Skin epidermis (tissue), 12 donors: ENCODE results near the gene C6orf132.
"Not testable (repeated sequence)": the region's sequence is repeated elsewhere in the genome, so short reads cannot be mapped to it uniquely, and the experiment has no call there.

Source experiments
- H3K27ac ChIP-seq, 21 experiments: fragments of 200-600 bp; sonication (generic) in 11 of 21; one replicate each; pipeline ENCODE4 v1.5.0; 2020; ENCODE audit warnings: mild to moderate bottlenecking in 3 of 21, inconsistent platforms in 2 of 21, moderate library complexity in 2 of 21
- H3K4me3 ChIP-seq, 7 experiments: fragments of 200-600 bp; sonication (generic) in 2 of 7; one replicate each; pipeline ENCODE4 v1.5.0; 2020; ENCODE audit warnings: inconsistent platforms in 2 of 7, mild to moderate bottlenecking in 2 of 7, moderate library complexity in 1 of 7

C6orf132 gene

DNA sequence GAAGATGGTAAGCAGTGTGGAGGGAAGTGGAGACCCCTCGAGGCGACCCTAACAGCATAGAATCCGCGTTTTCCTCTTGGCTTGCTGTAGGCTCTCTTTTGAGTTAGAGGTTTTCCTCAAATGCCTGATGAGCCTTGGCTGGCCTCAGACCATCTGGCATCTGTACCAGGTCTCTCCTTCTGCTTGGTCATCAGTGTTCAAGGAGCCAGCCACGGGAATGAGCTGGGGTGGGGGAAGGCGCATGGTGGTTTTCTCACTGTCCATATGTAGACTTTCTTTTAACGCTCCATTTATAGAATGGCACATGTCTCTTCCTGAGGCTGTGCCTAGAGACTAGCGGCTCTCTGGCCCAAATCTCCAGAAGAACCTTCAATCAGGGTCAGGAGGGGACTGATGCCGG lies 22.6 kb upstream of the C6orf132 start:
- H3K4me3 ChIP-seq = no peak overlapping the region
- H3K27ac ChIP-seq = no peak overlapping the region

DNA sequence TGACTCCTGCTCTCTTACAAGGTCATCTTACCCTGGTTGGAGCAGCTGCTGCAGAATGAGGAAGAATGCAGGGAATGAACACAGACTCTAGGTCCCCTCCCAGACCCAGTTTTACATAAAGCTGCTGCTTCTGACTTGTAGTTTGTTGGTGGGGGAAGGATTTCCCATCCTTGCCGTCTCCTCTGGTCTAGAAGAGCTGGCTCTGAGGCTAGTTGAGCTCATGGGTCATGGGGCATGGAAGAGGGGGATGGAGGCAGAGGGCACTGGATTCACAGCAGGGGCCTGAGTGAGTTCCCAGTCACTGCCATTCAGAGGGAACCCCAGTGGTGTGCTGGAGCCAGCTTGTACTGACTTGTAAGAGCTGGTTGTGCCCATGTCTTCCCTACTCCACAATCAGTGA lies 21.6 kb upstream of the C6orf132 start:
- Histone ChIP-seq H3K4me3 (no peak overlapping the region), H3K27ac (no peak overlapping the region)

- no peak overlapping the region for H3K4me3 ChIP-seq
- no peak overlapping the region for H3K27ac ChIP-seq
Observed at GRCh38 chr6:42162812-42163211, 20.4 kb upstream of the C6orf132 start.

DNA sequence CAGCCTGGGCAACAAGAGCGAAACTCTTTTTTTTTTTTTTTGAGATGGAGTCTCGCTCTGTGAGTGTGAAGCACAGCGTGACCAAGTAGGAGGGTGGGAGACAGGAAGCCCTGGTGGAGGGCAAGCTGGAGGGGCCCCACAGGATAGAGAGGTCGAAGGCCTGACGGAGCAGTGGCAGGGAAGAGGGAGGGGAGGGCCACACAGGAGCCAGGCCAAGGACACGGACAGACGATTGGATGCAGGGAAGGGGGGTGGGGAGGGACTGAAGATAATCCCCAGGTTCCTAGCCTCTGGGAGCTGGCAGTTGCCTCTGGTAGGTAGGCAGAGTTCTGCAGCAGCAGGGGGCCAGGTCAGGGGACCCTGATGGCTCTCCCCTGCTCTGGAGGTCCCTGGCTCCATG lies 20.0 kb upstream of the C6orf132 start:
- Histone ChIP-seq H3K4me3 (no peak overlapping the region), H3K27ac (no peak overlapping the region)

GRCh38 chr6:42159431-42160024 lies 17.1 kb upstream of the C6orf132 start:
- Histone ChIP-seq H3K4me3 (no peak overlapping the region), H3K27ac (peak overlapping the region in 4 of 21 experiments; percentile 10 to 61 (median 40))

DNA sequence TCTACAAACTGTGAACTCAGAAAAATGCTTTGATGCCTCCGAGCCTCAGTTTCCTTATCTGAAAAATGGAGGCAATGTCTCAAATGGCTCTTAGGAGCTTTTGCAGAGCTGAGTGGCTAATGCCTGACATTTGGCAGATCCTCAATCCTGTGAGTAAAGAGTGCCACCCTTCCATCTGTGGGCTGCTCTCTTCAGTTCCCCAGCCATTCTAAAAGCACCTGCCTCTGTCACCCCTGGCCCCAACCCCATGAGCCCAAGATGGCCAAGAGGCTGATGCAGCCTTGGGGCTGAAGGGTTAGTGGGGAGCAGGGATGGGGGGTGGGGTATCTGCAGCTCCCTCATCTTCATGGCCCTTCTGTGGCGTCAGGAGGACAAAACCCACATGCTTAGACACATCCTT lies 16.2 kb upstream of the C6orf132 start:
- H3K27ac ChIP-seq = peak overlapping the region in 5 of 21 experiments; percentile 10 to 61 (median 42)

DNA sequence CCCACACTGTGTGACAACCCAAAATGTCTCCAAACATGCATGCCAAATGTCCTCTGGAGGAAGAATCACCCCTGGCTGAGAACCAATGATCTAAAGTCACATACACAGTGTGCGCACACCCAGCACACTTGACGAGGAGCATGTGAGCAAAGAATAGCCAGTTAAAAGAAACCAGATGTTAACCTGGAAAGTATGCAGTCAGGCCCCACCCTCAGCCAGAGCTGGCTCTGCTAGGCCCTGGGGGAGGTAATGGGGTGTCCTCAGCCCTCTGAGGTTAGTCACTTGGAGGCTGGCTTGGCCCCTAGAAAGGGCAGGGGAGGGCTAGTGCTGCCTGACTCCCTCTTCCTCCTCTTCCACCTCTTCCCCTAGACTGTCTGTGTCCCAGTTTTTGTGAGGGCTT lies 15.6 kb upstream of the C6orf132 start:
- H3K4me3 ChIP-seq = no peak overlapping the region
- peak overlapping the region in 8 of 21 experiments; percentile 10 to 61 (median 34) for H3K27ac ChIP-seq

More for the DNA sequence above, 16.2 kb upstream of the C6orf132 start:
- no peak overlapping the region for H3K4me3 ChIP-seq

- H3K27ac ChIP-seq = no peak overlapping the region
- no peak overlapping the region for H3K4me3 ChIP-seq
Observed at GRCh38 chr6:42156638-42157037, 14.2 kb upstream of the C6orf132 start.

DNA sequence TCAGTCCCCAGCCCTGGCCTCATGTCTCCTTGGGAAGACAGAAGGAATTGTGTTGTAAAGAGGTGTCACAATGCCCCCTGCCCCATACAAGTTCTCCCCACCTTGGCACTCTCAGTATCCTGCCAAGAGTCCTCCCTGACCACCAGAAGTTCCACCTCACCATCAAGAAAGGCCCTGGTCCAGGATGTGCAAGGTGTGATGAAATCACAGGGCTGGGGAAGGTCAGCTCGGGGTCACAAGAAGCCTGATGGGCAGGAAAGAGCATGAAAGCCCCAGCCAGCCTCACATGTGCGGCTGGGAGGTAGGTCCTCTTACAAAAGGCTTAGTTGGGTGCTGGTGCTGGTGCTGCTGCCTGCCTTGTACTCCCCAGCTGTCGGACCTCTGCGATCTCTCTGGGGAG lies 12.9 kb upstream of the C6orf132 start:
- Histone ChIP-seq H3K4me3 (no peak overlapping the region), H3K27ac (no peak overlapping the region)

GRCh38 chr6:42154461-42155209 lies 12.2 kb upstream of the C6orf132 start:
- Histone ChIP-seq H3K4me3 (no peak overlapping the region), H3K27ac (peak overlapping the region in 1 of 21 experiments; percentile 31)

DNA sequence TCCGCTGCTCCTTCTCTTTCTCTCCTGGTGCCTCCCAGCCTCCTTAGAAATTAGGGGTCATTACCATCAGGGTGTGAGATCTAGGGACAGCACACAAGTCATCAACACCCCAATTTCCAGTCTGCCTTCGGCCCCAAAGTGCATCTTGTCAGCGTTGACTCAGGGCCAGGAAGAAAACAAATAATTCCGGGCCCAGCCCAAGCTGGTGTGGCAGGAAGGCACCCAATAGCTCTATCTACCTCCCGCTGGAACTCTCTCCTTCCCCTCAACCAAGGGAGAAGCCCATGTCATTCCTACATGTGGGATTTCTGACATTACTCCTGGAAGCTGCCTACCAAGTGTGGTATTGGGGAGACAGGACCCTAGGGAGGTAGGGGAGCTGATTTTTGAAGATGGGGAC lies 11.5 kb upstream of the C6orf132 start:
- no peak overlapping the region for H3K4me3 ChIP-seq
- peak overlapping the region in 2 of 21 experiments; percentile 31 to 49 for H3K27ac ChIP-seq

DNA sequence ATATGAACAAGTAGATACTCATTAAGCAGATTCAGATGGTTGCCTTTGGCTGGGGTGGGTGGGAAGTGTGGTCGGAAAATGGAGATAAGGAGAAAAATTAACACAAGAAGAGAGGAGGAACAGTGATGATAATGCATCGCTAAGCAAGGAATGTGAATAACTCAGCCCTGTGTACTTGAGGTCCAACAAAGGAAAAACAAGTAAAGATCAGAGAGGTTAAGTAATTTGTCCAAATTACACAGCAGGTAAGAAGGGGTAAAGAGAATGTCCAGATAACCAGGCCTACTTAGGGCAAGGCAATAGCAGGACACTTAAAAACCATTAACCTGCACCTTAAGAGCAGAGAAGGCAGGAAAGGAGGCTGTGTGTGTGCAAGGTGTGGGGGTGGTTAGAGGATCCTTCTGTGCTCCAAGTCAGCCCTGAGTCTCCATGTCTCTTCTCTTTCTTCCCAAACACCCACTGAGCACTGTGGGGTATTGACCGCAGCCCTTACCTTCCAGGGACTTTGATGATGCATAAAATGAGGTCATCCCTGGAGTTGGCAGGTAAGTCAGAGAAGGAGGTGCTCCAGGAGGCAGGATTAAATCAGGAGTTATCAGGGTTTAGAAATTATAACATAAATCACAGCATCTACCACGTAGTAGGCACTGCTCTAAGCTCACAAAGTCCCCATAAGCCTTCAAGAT lies 10.3 kb upstream of the C6orf132 start:
- H3K27ac ChIP-seq, H3K4me3 ChIP-seq: not testable (repeated sequence)

DNA sequence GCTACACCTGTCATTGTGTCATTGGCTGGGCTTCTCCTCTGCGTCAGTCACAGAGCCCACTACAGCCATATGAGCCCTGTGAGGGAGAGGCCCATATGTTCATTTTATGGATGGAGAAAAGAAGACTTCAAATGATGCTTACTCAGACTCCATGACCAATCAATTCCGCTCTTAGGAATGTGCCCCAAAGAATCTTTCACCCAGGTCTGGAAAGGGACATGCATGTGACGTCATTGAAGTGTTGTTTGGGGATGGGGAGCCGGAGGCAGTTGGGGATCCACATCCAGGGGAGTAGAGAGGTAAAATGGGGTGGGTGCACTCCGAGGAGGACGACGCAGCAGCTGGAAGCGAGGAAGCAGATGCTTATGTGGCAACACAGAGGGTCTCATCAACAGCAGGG lies 9.6 kb upstream of the C6orf132 start:
- no peak overlapping the region for H3K27ac ChIP-seq
- no peak overlapping the region for H3K4me3 ChIP-seq

DNA sequence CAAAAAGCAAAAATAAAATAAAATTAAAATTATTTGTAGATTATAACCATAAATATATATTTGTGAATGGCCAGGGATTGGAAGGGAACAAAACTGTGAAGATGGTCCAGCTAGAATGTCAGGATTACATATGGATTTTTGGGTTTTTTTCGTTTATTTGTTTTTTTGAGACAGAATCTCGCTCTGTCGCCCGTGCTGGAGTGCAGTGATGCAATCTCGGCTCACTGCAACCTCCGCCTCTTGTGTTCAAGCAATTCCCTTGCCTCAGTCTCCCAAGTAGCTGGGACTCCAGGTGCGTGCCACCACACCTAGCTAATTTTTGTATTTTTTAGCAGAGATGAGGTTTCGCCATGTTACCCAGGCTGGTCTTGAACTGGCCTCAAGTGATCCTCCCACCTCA lies 7.8 kb upstream of the C6orf132 start:
- no peak overlapping the region for H3K4me3 ChIP-seq
- H3K27ac ChIP-seq = no peak overlapping the region

DNA sequence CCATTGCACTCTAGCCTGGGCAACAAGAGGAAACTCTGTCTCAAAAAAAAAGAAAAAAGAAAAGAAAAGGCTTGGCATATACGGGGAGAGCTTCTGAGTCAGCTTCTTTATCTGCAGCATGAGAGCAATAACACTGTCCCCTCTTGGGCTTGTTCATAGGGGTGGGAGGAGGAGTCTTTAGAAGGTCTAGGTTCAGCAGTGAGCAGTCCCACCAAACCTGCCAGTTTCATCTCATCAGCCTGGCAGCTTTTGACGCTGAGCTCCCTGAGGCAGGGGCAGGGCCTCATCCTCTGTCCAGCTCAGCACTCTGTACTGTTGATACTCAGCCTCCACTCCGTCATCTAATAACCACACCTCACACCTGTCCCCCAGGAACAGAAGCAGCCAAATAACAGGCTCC lies 5.6 kb upstream of the C6orf132 start:
- Histone ChIP-seq H3K4me3 (no peak overlapping the region), H3K27ac (no peak overlapping the region)

DNA sequence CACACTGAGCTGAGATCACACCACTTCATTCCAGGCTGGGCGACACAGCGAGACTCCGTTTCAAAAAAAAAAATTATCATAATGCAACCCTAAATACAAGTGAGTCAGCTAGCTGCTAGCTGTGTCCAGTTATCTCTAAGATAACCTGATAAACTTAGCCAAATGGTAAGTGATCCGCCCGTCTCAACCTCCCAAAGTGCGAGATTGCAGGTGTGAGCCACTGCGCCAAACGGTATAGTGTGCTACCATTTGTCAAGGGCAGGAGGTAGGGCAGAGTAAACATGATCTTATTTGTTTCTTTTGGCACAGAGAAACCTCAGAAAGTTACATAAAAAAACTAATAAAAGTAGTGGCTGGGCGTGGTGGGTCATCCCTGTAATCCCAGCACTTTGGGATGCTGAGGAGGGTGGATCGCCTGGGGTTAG lies 4.7 kb upstream of the C6orf132 start:
- Histone ChIP-seq H3K4me3 (no peak overlapping the region), H3K27ac (no peak overlapping the region)

GRCh38 chr6:42141603-42142117 lies 760 bp downstream of the C6orf132 start:
- Histone ChIP-seq H3K4me3 (peak overlapping the region; percentile 43 to 74 (median 57)), H3K27ac (peak overlapping the region; percentile 48 to 96 (median 89))

DNA sequence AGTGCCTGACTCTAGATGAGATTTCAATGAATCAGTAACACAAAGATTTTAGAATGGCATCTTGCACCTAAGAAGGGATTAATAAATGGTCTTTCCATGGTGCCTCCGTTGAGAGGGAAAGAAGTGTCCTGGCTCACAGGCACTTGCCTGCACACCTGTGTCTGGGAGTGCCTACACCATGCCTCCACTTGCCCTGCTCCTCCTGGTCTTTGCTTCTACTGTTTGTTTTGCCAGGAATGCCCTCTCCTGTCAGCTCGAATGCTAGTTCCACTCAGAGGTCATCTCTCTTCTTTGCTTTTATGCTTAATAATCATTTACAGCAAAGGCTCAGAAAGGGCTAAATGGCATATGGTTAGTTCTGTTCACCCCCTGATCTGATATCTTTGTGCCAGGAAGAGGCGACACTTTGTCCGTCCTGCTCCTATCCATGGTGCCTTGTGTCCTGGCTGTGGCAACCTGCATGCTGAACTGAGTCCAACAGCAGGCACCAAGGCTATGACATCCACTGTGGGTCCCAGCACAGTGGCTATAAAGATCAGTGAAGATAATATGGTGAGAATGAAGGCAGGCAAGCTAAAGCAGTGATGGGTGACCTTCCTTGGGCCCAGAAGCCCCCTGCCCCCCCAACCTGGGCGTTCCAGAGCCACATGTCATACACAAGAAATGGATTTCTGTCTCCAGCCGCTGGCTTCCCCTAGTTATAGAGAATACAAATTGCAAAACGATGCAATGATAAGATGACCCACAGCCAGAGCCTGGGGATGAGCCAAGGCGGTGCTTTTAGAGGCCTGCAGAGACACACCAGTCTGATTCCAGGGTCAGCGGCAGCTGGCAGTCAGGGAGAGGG lies 1.4 kb downstream of the C6orf132 start:
- peak overlapping the region; percentile 43 to 74 (median 57) for H3K4me3 ChIP-seq
- peak overlapping the region; percentile 48 to 96 (median 89) for H3K27ac ChIP-seq

- Histone ChIP-seq H3K4me3 (peak overlapping the region in 5 of 7 experiments; percentile 17 to 74 (median 61)), H3K27ac (peak overlapping the region in 16 of 21 experiments; percentile 35 to 96 (median 90))
Observed at GRCh38 chr6:42140032-42140431, 2.4 kb downstream of the C6orf132 start.
